SK-N-SH treated with all-trans-retinoic acid at 6 μM for 48 hours (cell line): Measurements from ENCODE around the gene NPC1.

ENCODE experiments used
- GLIS3 ChIP-seq: fragments of 250-450 bp; sonication (Bioruptor Pico); IDR thresholded peaks from 2 replicates; pipeline ENCODE4 v1.5.0; 2020; ENCODE audit warnings: mild to moderate bottlenecking, moderate library complexity
- ISL1 ChIP-seq: fragments of 250-450 bp; sonication (Bioruptor Pico); IDR thresholded peaks from 2 replicates; pipeline ENCODE4 v2.1.2; 2022; ENCODE audit warnings: mild to moderate bottlenecking, moderate library complexity
- PPARA ChIP-seq: fragments of 250-450 bp; sonication (Bioruptor Pico); IDR thresholded peaks from 2 replicates; pipeline ENCODE4 v1.5.0; 2020; ENCODE audit warnings: mild to moderate bottlenecking, borderline replicate concordance
- RARB ChIP-seq: fragments of 250-450 bp; sonication (Bioruptor Pico); IDR thresholded peaks from 2 replicates; pipeline ENCODE4 v1.8.0; 2021; ENCODE audit warnings: mild to moderate bottlenecking, moderate library complexity
- TCF4 ChIP-seq: fragments of 250-450 bp; sonication (Bioruptor Pico); IDR thresholded peaks from 2 replicates; pipeline ENCODE4 v1.8.0; 2021; ENCODE audit warnings: mild to moderate bottlenecking, moderate library complexity, borderline replicate concordance
- TOX ChIP-seq: fragments of 250-450 bp; sonication (Bioruptor Pico); IDR thresholded peaks from 2 replicates; pipeline ENCODE4 v1.8.0; 2021; ENCODE audit warnings: mild to moderate bottlenecking, moderate library complexity, borderline replicate concordance
- ZFP3 ChIP-seq: fragments of 250-450 bp; sonication (Bioruptor Pico); IDR thresholded peaks from 2 replicates; pipeline ENCODE4 v1.5.0; 2020; ENCODE audit warnings: mild to moderate bottlenecking, moderate library complexity
- ZFP30 ChIP-seq: fragments of 450-650 bp; formaldehyde crosslinking; IDR thresholded peaks from 2 replicates; pipeline ENCODE4 v1.5.0; 2022; ENCODE audit warnings: mild to moderate bottlenecking, moderate library complexity
- TF ChIP-seq, protein P1 (sequence below): fragments of 250-450 bp; sonication (Bioruptor Pico); IDR thresholded peaks from 2 replicates; pipeline ENCODE4 v1.5.0; 2020; ENCODE audit warnings: mild to moderate bottlenecking, moderate library complexity
- TF ChIP-seq, protein P2 (sequence below): fragments of 250-450 bp; sonication (Bioruptor Pico); IDR thresholded peaks from 2 replicates; pipeline ENCODE4 v1.8.0; 2021; ENCODE audit warnings: low read depth, mild to moderate bottlenecking, moderate library complexity, borderline replicate concordance

DNA sequence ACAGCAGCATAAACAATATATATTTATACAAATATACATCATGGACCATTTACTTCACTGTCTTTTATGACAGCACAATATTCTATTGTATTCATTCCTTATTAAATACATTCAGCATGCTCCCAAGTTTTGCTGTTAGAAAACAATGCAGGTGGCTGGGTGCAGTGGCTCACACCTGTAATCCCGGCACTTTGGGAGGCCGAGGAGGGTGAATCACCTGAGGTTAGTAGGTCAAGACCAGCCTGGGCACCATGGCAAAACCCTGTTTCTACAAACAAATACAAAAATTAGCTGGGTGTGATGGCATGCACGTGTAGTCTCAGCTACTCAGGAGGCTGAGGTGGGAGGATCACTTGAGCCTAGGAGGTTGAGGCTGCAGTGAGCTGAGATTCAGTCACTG is 39.0 kb downstream of the NPC1 start:
- TF ChIP-seq RARB (CRISPR knock-in tag) = no peak
- TF ChIP-seq, protein P1, sequence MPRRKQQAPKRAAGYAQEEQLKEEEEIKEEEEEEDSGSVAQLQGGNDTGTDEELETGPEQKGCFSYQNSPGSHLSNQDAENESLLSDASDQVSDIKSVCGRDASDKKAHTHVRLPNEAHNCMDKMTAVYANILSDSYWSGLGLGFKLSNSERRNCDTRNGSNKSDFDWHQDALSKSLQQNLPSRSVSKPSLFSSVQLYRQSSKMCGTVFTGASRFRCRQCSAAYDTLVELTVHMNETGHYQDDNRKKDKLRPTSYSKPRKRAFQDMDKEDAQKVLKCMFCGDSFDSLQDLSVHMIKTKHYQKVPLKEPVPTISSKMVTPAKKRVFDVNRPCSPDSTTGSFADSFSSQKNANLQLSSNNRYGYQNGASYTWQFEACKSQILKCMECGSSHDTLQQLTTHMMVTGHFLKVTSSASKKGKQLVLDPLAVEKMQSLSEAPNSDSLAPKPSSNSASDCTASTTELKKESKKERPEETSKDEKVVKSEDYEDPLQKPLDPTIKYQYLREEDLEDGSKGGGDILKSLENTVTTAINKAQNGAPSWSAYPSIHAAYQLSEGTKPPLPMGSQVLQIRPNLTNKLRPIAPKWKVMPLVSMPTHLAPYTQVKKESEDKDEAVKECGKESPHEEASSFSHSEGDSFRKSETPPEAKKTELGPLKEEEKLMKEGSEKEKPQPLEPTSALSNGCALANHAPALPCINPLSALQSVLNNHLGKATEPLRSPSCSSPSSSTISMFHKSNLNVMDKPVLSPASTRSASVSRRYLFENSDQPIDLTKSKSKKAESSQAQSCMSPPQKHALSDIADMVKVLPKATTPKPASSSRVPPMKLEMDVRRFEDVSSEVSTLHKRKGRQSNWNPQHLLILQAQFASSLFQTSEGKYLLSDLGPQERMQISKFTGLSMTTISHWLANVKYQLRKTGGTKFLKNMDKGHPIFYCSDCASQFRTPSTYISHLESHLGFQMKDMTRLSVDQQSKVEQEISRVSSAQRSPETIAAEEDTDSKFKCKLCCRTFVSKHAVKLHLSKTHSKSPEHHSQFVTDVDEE (CRISPR knock-in tag) = no peak
- no peak for TF ChIP-seq ZFP3 (CRISPR knock-in tag)
- no peak for TF ChIP-seq ISL1
- no peak for TF ChIP-seq ZFP30 (CRISPR knock-in tag)
- TF ChIP-seq, protein P2, sequence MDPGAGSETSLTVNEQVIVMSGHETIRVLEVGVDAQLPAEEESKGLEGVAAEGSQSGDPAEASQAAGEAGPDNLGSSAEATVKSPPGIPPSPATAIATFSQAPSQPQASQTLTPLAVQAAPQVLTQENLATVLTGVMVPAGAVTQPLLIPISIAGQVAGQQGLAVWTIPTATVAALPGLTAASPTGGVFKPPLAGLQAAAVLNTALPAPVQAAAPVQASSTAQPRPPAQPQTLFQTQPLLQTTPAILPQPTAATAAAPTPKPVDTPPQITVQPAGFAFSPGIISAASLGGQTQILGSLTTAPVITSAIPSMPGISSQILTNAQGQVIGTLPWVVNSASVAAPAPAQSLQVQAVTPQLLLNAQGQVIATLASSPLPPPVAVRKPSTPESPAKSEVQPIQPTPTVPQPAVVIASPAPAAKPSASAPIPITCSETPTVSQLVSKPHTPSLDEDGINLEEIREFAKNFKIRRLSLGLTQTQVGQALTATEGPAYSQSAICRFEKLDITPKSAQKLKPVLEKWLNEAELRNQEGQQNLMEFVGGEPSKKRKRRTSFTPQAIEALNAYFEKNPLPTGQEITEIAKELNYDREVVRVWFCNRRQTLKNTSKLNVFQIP = no peak
- TF ChIP-seq GLIS3 = no peak
- no peak for TF ChIP-seq TOX (CRISPR knock-in tag)
- no peak for TF ChIP-seq PPARA (CRISPR knock-in tag)
- no peak for TF ChIP-seq TCF4
